Brain microvascular endothelial cell (primary cell): ENCODE data around the gene ADAR.

Source experiments
- DNase-seq: peaks from one replicate; pipeline ENCODE4 v3.0.0-alpha.2; 2020
- H3K27ac ChIP-seq: fragments of 250-450 bp; sonication (Bioruptor Pico); 2 replicates; pipeline ENCODE4 v1.5.1; 2020; ENCODE audit warnings: mild to moderate bottlenecking, moderate library complexity
- H3K27me3 ChIP-seq: fragments of 250-450 bp; sonication (Bioruptor Pico); replicated peaks from 2 replicates; pipeline ENCODE4 v1.5.1; 2020; ENCODE audit warnings: mild to moderate bottlenecking
- H3K36me3 ChIP-seq: fragments of 250-450 bp; sonication (Bioruptor Pico); replicated peaks from 2 replicates; pipeline ENCODE4 v1.5.1; 2020; ENCODE audit warnings: mild to moderate bottlenecking
- H3K4me3 ChIP-seq: 2 replicates; pipeline ENCODE4 v1.5.1; 2011; ENCODE audit warnings: low read depth, mild to moderate bottlenecking, control low read depth, low read length, moderate library complexity
- CTCF ChIP-seq: IDR thresholded peaks from 2 replicates; pipeline ENCODE4 v1.5.1; 2011; ENCODE audit warnings: low read depth, mild to moderate bottlenecking, moderate library complexity, low read length, control low read depth, inconsistent platforms; ENCODE audit errors: missing control alignments
- in situ Hi-C: cut with HindIII; loops from 2 replicates; pipeline ENCODE4 v1.10.0; 2017; ENCODE audit warnings: low sequenced_read_pairs, low pct_ligation_motif_present

Gene ADAR

GRCh38 chr1:154557939-154558719 lies 49.9 kb downstream of the ADAR start, which contains the start of gene UBE2Q1:
UBE2Q1 (minus strand) TSS chr1:154558662; CDS start chr1:154558553, 109 bp downstream.
- Histone ChIP-seq H3K36me3 (peaks cover 24% of the 10 kb centered on the region), H3K27ac (peak within 1 kb of the TSS; percentile 78), H3K4me3 (peak within 1 kb of the TSS; percentile 78), H3K27me3 (no peaks in the 10 kb centered on the region)
- in situ Hi-C loops: no loop called here
- no peak for DNase-seq
- no peak for TF ChIP-seq CTCF

- DNase-seq: no peak
- in situ Hi-C loops: no loop called here
- TF ChIP-seq CTCF: no peak
- peak overlapping the region; percentile 78 for H3K4me3 ChIP-seq
- H3K27ac ChIP-seq: no peak overlapping the region
- H3K27me3 ChIP-seq: no peaks in the 10 kb centered on the region
- peaks cover 31% of the 10 kb centered on the region for H3K36me3 ChIP-seq
Observed at GRCh38 chr1:154557248-154557938, 50.6 kb downstream of the ADAR start.

- Histone ChIP-seq H3K4me3 (peak overlapping the region; percentile 78), H3K27me3 (no peaks in the 10 kb centered on the region), H3K36me3 (peaks cover 41% of the 10 kb centered on the region), H3K27ac (no peak overlapping the region)
- TF ChIP-seq CTCF: no peak
- in situ Hi-C loops: no loop called here
- DNase-seq: no peak
Observed at GRCh38 chr1:154556422-154556821, 51.6 kb downstream of the ADAR start.

- in situ Hi-C loops: no loop called here
- H3K4me3 ChIP-seq: no peak overlapping the region
- no peaks in the 10 kb centered on the region for H3K27me3 ChIP-seq
- peaks cover 63% of the 10 kb centered on the region for H3K36me3 ChIP-seq
- DNase-seq: no peak
- H3K27ac ChIP-seq: no peak overlapping the region
- no peak for TF ChIP-seq CTCF
Observed at GRCh38 chr1:154553056-154554030, 54.6 kb downstream of the ADAR start.

- DNase-seq: no peak
- no peak for TF ChIP-seq CTCF
- Histone ChIP-seq H3K27me3 (no peaks in the 10 kb centered on the region), H3K36me3 (peaks cover 63% of the 10 kb centered on the region), H3K4me3 (no peak overlapping the region), H3K27ac (no peak overlapping the region)
- in situ Hi-C loops: no loop called here
Observed at GRCh38 chr1:154552036-154552435, 56.0 kb downstream of the ADAR start.
